ENCODE measurements around the gene PGBD2. TPM values are rescaled to one million over a fixed set of nuclear protein-coding genes. Genes with fewer than 3 reads are reported as not detected.
A peak's percentile ranks its signal among the peaks of the same experiment; 100 is the strongest.
"Not testable (repeated sequence)": the region's sequence is repeated elsewhere in the genome, so short reads cannot be mapped to it uniquely, and the experiment has no call there.

Gene PGBD2
- total RNA-seq, 1 donor from 2014 or later, result 6.9 TPM

- ATAC-seq (no peak), DNase-seq (no peak)
- H3K36me3 ChIP-seq, result peaks cover 8% of the 10 kb centered on the region
- no peaks in the 10 kb centered on the region for H3K4me1 ChIP-seq
- no peak overlapping the region for H3K4me3 ChIP-seq
- intact Hi-C loops (cut with DNase I), result no loop called here
- no peak for TF ChIP-seq CTCF (IDR thresholded peaks at IDR 0.05)
- no peaks in the 10 kb centered on the region for H3K27me3 ChIP-seq
- no peaks in the 10 kb centered on the region for H3K9me3 ChIP-seq
- no peak overlapping the region for H3K27ac ChIP-seq
Measured at GRCh38 chr1:248926401-248927182, 20.6 kb downstream of the PGBD2 start.

- ATAC-seq; H3K4me1 ChIP-seq; intact Hi-C loops (cut with DNase I); DNase-seq; H3K27me3 ChIP-seq; H3K36me3 ChIP-seq; H3K9me3 ChIP-seq; H3K27ac ChIP-seq; H3K4me3 ChIP-seq: not testable (repeated sequence)
Measured at GRCh38 chr1:248927283-248927682, 21.2 kb downstream of the PGBD2 start.

GRCh38 chr1:248928122-248928521 lies 22.1 kb downstream of the PGBD2 start:
- H3K4me3 ChIP-seq; H3K9me3 ChIP-seq; H3K27me3 ChIP-seq; H3K27ac ChIP-seq; H3K36me3 ChIP-seq; intact Hi-C loops (cut with DNase I); DNase-seq; H3K4me1 ChIP-seq; ATAC-seq: not testable (repeated sequence)

GRCh38 chr1:248930037-248930436 lies 24.0 kb downstream of the PGBD2 start:
- DNase-seq; intact Hi-C loops (cut with DNase I); ATAC-seq: not testable (repeated sequence)

GRCh38 chr1:248938173-248938809 lies 32.3 kb downstream of the PGBD2 start:
- ATAC-seq; H3K4me3 ChIP-seq; DNase-seq; H3K36me3 ChIP-seq; H3K27ac ChIP-seq; intact Hi-C loops (cut with DNase I); H3K4me1 ChIP-seq; H3K27me3 ChIP-seq; H3K9me3 ChIP-seq: not testable (repeated sequence)

More at GRCh38 chr1:248930037-248930436, 24.0 kb downstream of the PGBD2 start:
- not testable (repeated sequence) for H3K36me3 ChIP-seq, H3K4me3 ChIP-seq, H3K27ac ChIP-seq, H3K27me3 ChIP-seq, H3K4me1 ChIP-seq, H3K9me3 ChIP-seq

- DNase-seq; H3K4me3 ChIP-seq; H3K27me3 ChIP-seq; H3K4me1 ChIP-seq; intact Hi-C loops (cut with DNase I); H3K36me3 ChIP-seq; ATAC-seq; H3K9me3 ChIP-seq; H3K27ac ChIP-seq: not testable (repeated sequence)
Measured at GRCh38 chr1:248944134-248944999, 38.3 kb downstream of the PGBD2 start.

GRCh38 chr1:248945000-248945423 lies 39.0 kb downstream of the PGBD2 start:
- DNase-seq; H3K27ac ChIP-seq; H3K36me3 ChIP-seq; H3K9me3 ChIP-seq; ATAC-seq; H3K4me3 ChIP-seq; intact Hi-C loops (cut with DNase I); H3K4me1 ChIP-seq; H3K27me3 ChIP-seq: not testable (repeated sequence)

- DNase-seq; H3K27ac ChIP-seq; H3K27me3 ChIP-seq; H3K4me3 ChIP-seq; H3K9me3 ChIP-seq; intact Hi-C loops (cut with DNase I); H3K36me3 ChIP-seq; H3K4me1 ChIP-seq: not testable (repeated sequence)
- peak; percentile 86 for ATAC-seq
Measured at GRCh38 chr1:248945453-248945852, 39.4 kb downstream of the PGBD2 start.

GRCh38 chr1:248945856-248946416 lies 39.9 kb downstream of the PGBD2 start:
- H3K9me3 ChIP-seq; H3K4me3 ChIP-seq; H3K36me3 ChIP-seq; H3K27me3 ChIP-seq; H3K27ac ChIP-seq; H3K4me1 ChIP-seq; DNase-seq; intact Hi-C loops (cut with DNase I): not testable (repeated sequence)
- peak; percentile 50 for ATAC-seq

Other genes starting within 250 kb of the PGBD2 start
- not detected for gene OR14I1, start 203.5 kb upstream of the PGBD2 start, total RNA-seq
- gene LYPD8, start 150.5 kb upstream of the PGBD2 start, total RNA-seq, result not detected
- gene SH3BP5L, start 80.3 kb upstream of the PGBD2 start, total RNA-seq, result 21.3 TPM
- 38.1 TPM for gene ZNF672, start 68.0 kb upstream of the PGBD2 start, total RNA-seq
- 38.1 TPM for gene ZNF692, start 47.1 kb upstream of the PGBD2 start, total RNA-seq

Data from upper lobe of right lung (tissue), 1 donor.